ENCODE results near the gene VTCN1.
"Not testable (repeated sequence)": the region's sequence is repeated elsewhere in the genome, so short reads cannot be mapped to it uniquely, and the experiment has no call there.

Gene VTCN1

GRCh38 chr1:117121589-117122329 is 89.0 kb downstream of the VTCN1 start, which contains the start of gene TRIM45:
TSS of gene TRIM45 (minus strand) at chr1:117121749. CDS start at chr1:117121201, 548 bp downstream.
- peak; percentile 60 for DNase-seq

GRCh38 chr1:117120774-117121588 is 89.7 kb downstream of the VTCN1 start:
- no peak for DNase-seq

GRCh38 chr1:117119144-117119543 is 91.6 kb downstream of the VTCN1 start:
- DNase-seq, result not testable (repeated sequence)

GRCh38 chr1:117118137-117118536 is 92.6 kb downstream of the VTCN1 start:
- no peak for DNase-seq

- DNase-seq, result no peak
Measured at GRCh38 chr1:117117697-117118096, 93.0 kb downstream of the VTCN1 start.

GRCh38 chr1:117116784-117117130 is 94.0 kb downstream of the VTCN1 start:
- DNase-seq, result no peak

- no peak for DNase-seq
Measured at GRCh38 chr1:117116090-117116783, 94.5 kb downstream of the VTCN1 start.

- no peak for DNase-seq
Measured at GRCh38 chr1:117114877-117115276, 95.8 kb downstream of the VTCN1 start.

GRCh38 chr1:117113199-117113598 is 97.5 kb downstream of the VTCN1 start:
- DNase-seq, result no peak

- DNase-seq, result no peak
Measured at GRCh38 chr1:117112047-117112717, 98.5 kb downstream of the VTCN1 start.

- no peak for DNase-seq
Measured at GRCh38 chr1:117110774-117111173, 100.0 kb downstream of the VTCN1 start.

- DNase-seq, result no peak
Measured at GRCh38 chr1:117107364-117107763, 103.4 kb downstream of the VTCN1 start.

- DNase-seq, result no peak
Measured at GRCh38 chr1:117106478-117106877, 104.2 kb downstream of the VTCN1 start.

GRCh38 chr1:117105722-117106121 is 105.0 kb downstream of the VTCN1 start:
- DNase-seq, result no peak

GRCh38 chr1:117104986-117105385 is 105.7 kb downstream of the VTCN1 start:
- DNase-seq, result no peak

- not testable (repeated sequence) for DNase-seq
Measured at GRCh38 chr1:117101858-117102257, 108.9 kb downstream of the VTCN1 start.

- no peak for DNase-seq
Measured at GRCh38 chr1:117101334-117101733, 109.4 kb downstream of the VTCN1 start.

- DNase-seq, result no peak
Measured at GRCh38 chr1:117098287-117098890, 112.3 kb downstream of the VTCN1 start.

GRCh38 chr1:117097443-117097842 is 113.3 kb downstream of the VTCN1 start:
- DNase-seq, result no peak

- no peak for DNase-seq
Measured at GRCh38 chr1:117096951-117097408, 113.7 kb downstream of the VTCN1 start.

- DNase-seq, result no peak
Measured at GRCh38 chr1:117094841-117095604, 115.7 kb downstream of the VTCN1 start.

All from activated gamma-delta T cell (primary cell).